A549 (cell line): Measurements from ENCODE around the gene ENPP7.

Experiments used
- CHD2 ChIP-seq: fragments of 150-350 bp; IDR thresholded peaks from 2 replicates; pipeline ENCODE4 v1.6.1; 2014; ENCODE audit warnings: low read length; ENCODE audit not compliant: partially characterized antibody
- ESRRA ChIP-seq: fragments of 150-350 bp; IDR thresholded peaks from 2 replicates; pipeline ENCODE4 v1.6.1; 2014; ENCODE audit warnings: mild to moderate bottlenecking, low read length, borderline replicate concordance
- GATA3 ChIP-seq: IDR thresholded peaks from 2 replicates; pipeline ENCODE4 v1.6.1; 2012; ENCODE audit warnings: borderline replicate concordance
- KDM1A ChIP-seq: fragments of 200-600 bp; sonication (generic); IDR thresholded peaks from 2 replicates; pipeline ENCODE4 v1.6.1; 2016; ENCODE audit warnings: low read depth, mild to moderate bottlenecking
- MYC ChIP-seq: IDR thresholded peaks from 2 replicates; pipeline ENCODE4 v1.6.1; 2012; ENCODE audit warnings: mild to moderate bottlenecking, inconsistent platforms, low read length, improper control_type of control experiment, borderline replicate concordance
- NPAS2 ChIP-seq: fragments of 250-450 bp; sonication (Bioruptor Pico); IDR thresholded peaks from 2 replicates; pipeline ENCODE4 v1.8.0; 2022; ENCODE audit warnings: mild to moderate bottlenecking, moderate library complexity, borderline replicate concordance
- POLR2A ChIP-seq: IDR thresholded peaks from 2 replicates; pipeline ENCODE4 v1.6.1; 2012; ENCODE audit warnings: mild to moderate bottlenecking, low read length
- SREBF2 ChIP-seq: fragments of 450-650 bp; IDR thresholded peaks from 2 replicates; pipeline ENCODE4 v1.6.1; 2014; ENCODE audit warnings: mild to moderate bottlenecking, moderate library complexity
- ZNF302 ChIP-seq: fragments of 250-450 bp; sonication (Bioruptor Pico); IDR thresholded peaks from 2 replicates; pipeline ENCODE4 v1.9.0; 2021; ENCODE audit warnings: inconsistent platforms, mild to moderate bottlenecking, moderate library complexity
- TF ChIP-seq, protein P1 (sequence below): fragments of >200 bp; sonication (Bioruptor Twin); formaldehyde crosslinking; IDR thresholded peaks from 3 replicates; pipeline ENCODE4 v1.5.1; 2016
- TF ChIP-seq, protein P2 (sequence below): IDR thresholded peaks from 2 replicates; pipeline ENCODE4 v1.6.1; 2012; ENCODE audit warnings: low read depth, borderline replicate concordance
- TF ChIP-seq, protein P3 (sequence below): IDR thresholded peaks from 2 replicates; pipeline ENCODE4 v1.6.1; 2012
- TF ChIP-seq, protein P4 (sequence below): fragments of 150-350 bp; IDR thresholded peaks from 2 replicates; pipeline ENCODE4 v1.6.1; 2014; ENCODE audit warnings: low read depth, mild to moderate bottlenecking, low read length

- TF ChIP-seq ZNF302 (no peak), POLR2A (no peak), GATA3 (no peak), SREBF2 (no peak), CHD2 (no peak), MYC (no peak), KDM1A (no peak), ESRRA (no peak), NPAS2 (CRISPR knock-in tag) (no peak)
- TF ChIP-seq, protein P1, sequence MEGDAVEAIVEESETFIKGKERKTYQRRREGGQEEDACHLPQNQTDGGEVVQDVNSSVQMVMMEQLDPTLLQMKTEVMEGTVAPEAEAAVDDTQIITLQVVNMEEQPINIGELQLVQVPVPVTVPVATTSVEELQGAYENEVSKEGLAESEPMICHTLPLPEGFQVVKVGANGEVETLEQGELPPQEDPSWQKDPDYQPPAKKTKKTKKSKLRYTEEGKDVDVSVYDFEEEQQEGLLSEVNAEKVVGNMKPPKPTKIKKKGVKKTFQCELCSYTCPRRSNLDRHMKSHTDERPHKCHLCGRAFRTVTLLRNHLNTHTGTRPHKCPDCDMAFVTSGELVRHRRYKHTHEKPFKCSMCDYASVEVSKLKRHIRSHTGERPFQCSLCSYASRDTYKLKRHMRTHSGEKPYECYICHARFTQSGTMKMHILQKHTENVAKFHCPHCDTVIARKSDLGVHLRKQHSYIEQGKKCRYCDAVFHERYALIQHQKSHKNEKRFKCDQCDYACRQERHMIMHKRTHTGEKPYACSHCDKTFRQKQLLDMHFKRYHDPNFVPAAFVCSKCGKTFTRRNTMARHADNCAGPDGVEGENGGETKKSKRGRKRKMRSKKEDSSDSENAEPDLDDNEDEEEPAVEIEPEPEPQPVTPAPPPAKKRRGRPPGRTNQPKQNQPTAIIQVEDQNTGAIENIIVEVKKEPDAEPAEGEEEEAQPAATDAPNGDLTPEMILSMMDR = no peak
- TF ChIP-seq, protein P2, sequence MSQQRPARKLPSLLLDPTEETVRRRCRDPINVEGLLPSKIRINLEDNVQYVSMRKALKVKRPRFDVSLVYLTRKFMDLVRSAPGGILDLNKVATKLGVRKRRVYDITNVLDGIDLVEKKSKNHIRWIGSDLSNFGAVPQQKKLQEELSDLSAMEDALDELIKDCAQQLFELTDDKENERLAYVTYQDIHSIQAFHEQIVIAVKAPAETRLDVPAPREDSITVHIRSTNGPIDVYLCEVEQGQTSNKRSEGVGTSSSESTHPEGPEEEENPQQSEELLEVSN = no peak
- TF ChIP-seq, protein P3, sequence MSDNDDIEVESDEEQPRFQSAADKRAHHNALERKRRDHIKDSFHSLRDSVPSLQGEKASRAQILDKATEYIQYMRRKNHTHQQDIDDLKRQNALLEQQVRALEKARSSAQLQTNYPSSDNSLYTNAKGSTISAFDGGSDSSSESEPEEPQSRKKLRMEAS = no peak
- TF ChIP-seq, protein P4, sequence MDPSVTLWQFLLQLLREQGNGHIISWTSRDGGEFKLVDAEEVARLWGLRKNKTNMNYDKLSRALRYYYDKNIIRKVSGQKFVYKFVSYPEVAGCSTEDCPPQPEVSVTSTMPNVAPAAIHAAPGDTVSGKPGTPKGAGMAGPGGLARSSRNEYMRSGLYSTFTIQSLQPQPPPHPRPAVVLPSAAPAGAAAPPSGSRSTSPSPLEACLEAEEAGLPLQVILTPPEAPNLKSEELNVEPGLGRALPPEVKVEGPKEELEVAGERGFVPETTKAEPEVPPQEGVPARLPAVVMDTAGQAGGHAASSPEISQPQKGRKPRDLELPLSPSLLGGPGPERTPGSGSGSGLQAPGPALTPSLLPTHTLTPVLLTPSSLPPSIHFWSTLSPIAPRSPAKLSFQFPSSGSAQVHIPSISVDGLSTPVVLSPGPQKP = no peak
Observed at GRCh38 chr17:79785017-79785899, 54.5 kb downstream of the ENPP7 start.
